H1 (cell line): ENCODE data around the gene TRIM29. TPM values are rescaled to one million over a fixed set of nuclear protein-coding genes. Genes with fewer than 3 reads are reported as not detected.

ENCODE experiments used
- CTCF ChIA-PET: fragments of 300-600 bp; sonication (Branson Sonifier 250); formaldehyde crosslinking; loops from one replicate; lab custom pipeline; 2021; ENCODE audit not compliant: partially characterized antibody; lab: Charles Lee
- POLR2A ChIA-PET: fragments of 300-600 bp; sonication (Branson Sonifier 250); formaldehyde crosslinking; loops from one replicate; lab custom pipeline; 2021; ENCODE audit warnings: inconsistent platforms; ENCODE audit not compliant: partially characterized antibody; lab: Charles Lee
- DNase-seq, 2 experiments: peaks; one replicate each; pipeline versions ENCODE4 v3.0.0 to v3.0.0-alpha.2; 2010 to 2022; ENCODE audit warnings: low spot score in 2 of 2, low read depth in 1 of 2, mixed read lengths in 1 of 2
- FAIRE-seq: peaks from 2 replicates; lab custom pipeline; 2011; peaks lifted over from hg19 to GRCh38; lab: Jason Lieb, UNC
- H2AFZ ChIP-seq: 2 replicates; pipeline ENCODE4 v1.8.1; 2012; ENCODE audit warnings: low read length, inconsistent platforms
- H2AK5ac ChIP-seq: 2 replicates; pipeline ENCODE4 v1.6.1; 2013; ENCODE audit warnings: low read depth, low read length
- H2BK120ac ChIP-seq: replicated peaks from 2 replicates; pipeline ENCODE3; 2013; ENCODE audit warnings: low read depth, low read length, inconsistent platforms
- H2BK12ac ChIP-seq: 2 replicates; pipeline ENCODE4 v1.6.1; 2013; ENCODE audit warnings: low read depth, low read length
- H2BK15ac ChIP-seq: 2 replicates; pipeline ENCODE4 v1.6.1; 2013; ENCODE audit warnings: low read length
- H2BK20ac ChIP-seq: 2 replicates; pipeline ENCODE4 v1.6.1; 2013; ENCODE audit warnings: low read length
- H2BK5ac ChIP-seq: 2 replicates; pipeline ENCODE4 v1.6.1; 2013; ENCODE audit warnings: low read depth, low read length
- H3K14ac ChIP-seq: 2 replicates; pipeline ENCODE4 v1.6.1; 2013; ENCODE audit warnings: inconsistent platforms; ENCODE audit not compliant: insufficient read length
- H3K18ac ChIP-seq: 2 replicates; pipeline ENCODE4 v1.6.1; 2013; ENCODE audit warnings: low read length; ENCODE audit errors: extremely low read depth
- H3K23ac ChIP-seq: 2 replicates; pipeline ENCODE4 v1.6.1; 2013; ENCODE audit warnings: inconsistent platforms; ENCODE audit not compliant: insufficient read length
- H3K23me2 ChIP-seq: 2 replicates; pipeline ENCODE4 v1.6.1; 2013; ENCODE audit warnings: low read depth, low read length
- H3K27ac ChIP-seq: 2 replicates; pipeline ENCODE4 v1.6.1; 2011; ENCODE audit warnings: low read depth, low read length, inconsistent platforms
- H3K27me3 ChIP-seq, 4 experiments: replicated peaks in 1 of 4; 1 replicate in 1 of 4; 2 replicates in 3 of 4; pipeline versions ENCODE4 v1.6.1 to v1.8.1; 2011 to 2013; ENCODE audit warnings: low read length in 3 of 4, mild to moderate bottlenecking in 3 of 4, inconsistent platforms in 2 of 4, mixed read lengths in 2 of 4, moderate library complexity in 1 of 4; ENCODE audit not compliant: control insufficient read depth in 3 of 4, insufficient read depth in 3 of 4; ENCODE audit errors: extremely low read depth in 1 of 4
- H3K36me3 ChIP-seq, 4 experiments: 2 replicates each; pipeline versions ENCODE4 v1.6.1 to v1.8.1; 2011 to 2013; ENCODE audit warnings: mild to moderate bottlenecking in 4 of 4, low read length in 3 of 4, moderate library complexity in 2 of 4, control low read depth in 1 of 4, inconsistent platforms in 1 of 4; ENCODE audit not compliant: insufficient read depth in 4 of 4, control insufficient read depth in 2 of 4
- H3K4ac ChIP-seq: replicated peaks from 2 replicates; pipeline ENCODE3; 2013; ENCODE audit warnings: low read length, low read depth, mixed read lengths, inconsistent platforms; ENCODE audit not compliant: insufficient read length
- H3K4me1 ChIP-seq, 4 experiments: replicated peaks in 1 of 4; 1 replicate in 1 of 4; 2 replicates in 3 of 4; pipeline versions ENCODE4 v1.6.1 to v1.8.1; 2011 to 2013; ENCODE audit warnings: low read length in 3 of 4, inconsistent platforms in 2 of 4, mixed read lengths in 1 of 4; ENCODE audit not compliant: insufficient read depth in 4 of 4, control insufficient read depth in 3 of 4
- H3K4me2 ChIP-seq, 2 experiments: 2 replicates each; pipeline versions ENCODE4 v1.6.1 to v1.8.1; 2011 to 2013; ENCODE audit warnings: low read depth in 2 of 2, low read length in 2 of 2, control low read depth in 1 of 2, inconsistent platforms in 1 of 2, mild to moderate bottlenecking in 1 of 2; ENCODE audit not compliant: insufficient read depth in 1 of 2
- H3K4me3 ChIP-seq, 4 experiments: fragments of 200-600, 300-600 bp in 1 of 4; sonication (generic), shearing (Covaris generic), sonication (Bioruptor Twin) in 1 of 4; 2 replicates each; pipeline versions ENCODE4 v1.5.1 to v1.8.1; 2011 to 2016; ENCODE audit warnings: low read length in 4 of 4, low read depth in 3 of 4, control low read depth in 2 of 4, inconsistent platforms in 2 of 4, mild to moderate bottlenecking in 2 of 4, mixed read lengths in 1 of 4, moderate library complexity in 1 of 4; ENCODE audit not compliant: insufficient read depth in 2 of 4; ENCODE audit errors: extremely low read depth in 1 of 4
- H3K56ac ChIP-seq: replicated peaks from 2 replicates; pipeline ENCODE3; 2013; ENCODE audit warnings: low read depth, mild to moderate bottlenecking, mixed read lengths, low read length, inconsistent platforms; ENCODE audit not compliant: insufficient read length
- H3K79me1 ChIP-seq: 2 replicates; pipeline ENCODE4 v1.6.1; 2013; ENCODE audit warnings: low read depth, low read length, control low read depth
- H3K79me2 ChIP-seq, 2 experiments: 2 replicates each; pipeline versions ENCODE4 v1.6.1 to v1.8.1; 2012 to 2013; ENCODE audit warnings: low read length in 2 of 2, mild to moderate bottlenecking in 2 of 2, inconsistent platforms in 1 of 2; ENCODE audit not compliant: insufficient read depth in 2 of 2, control insufficient read depth in 1 of 2
- H3K9ac ChIP-seq, 4 experiments: replicated peaks in 1 of 4; 1 replicate in 1 of 4; 2 replicates in 3 of 4; pipeline versions ENCODE4 v1.6.1 to v1.8.1; 2011 to 2013; ENCODE audit warnings: low read depth in 3 of 4, low read length in 3 of 4, control low read depth in 2 of 4, mild to moderate bottlenecking in 2 of 4, moderate library complexity in 2 of 4, inconsistent platforms in 1 of 4; ENCODE audit errors: extremely low read depth in 1 of 4
- H3K9me3 ChIP-seq, 2 experiments: 2 replicates each; pipeline versions ENCODE4 v1.6.1 to v1.8.1; 2012 to 2013; ENCODE audit warnings: mild to moderate bottlenecking in 2 of 2, moderate library complexity in 2 of 2, control low read depth in 1 of 2, inconsistent platforms in 1 of 2, low read depth in 1 of 2, low read length in 1 of 2, mixed read lengths in 1 of 2; ENCODE audit not compliant: insufficient read depth in 2 of 2
- H4K20me1 ChIP-seq, 2 experiments: replicated peaks in 1 of 2; 2 replicates each; pipeline versions ENCODE3 to v1.8.1; 2011 to 2013; ENCODE audit warnings: inconsistent platforms in 2 of 2, low read length in 2 of 2, mild to moderate bottlenecking in 1 of 2; ENCODE audit not compliant: insufficient read depth in 2 of 2, control insufficient read depth in 1 of 2
- H4K5ac ChIP-seq: 2 replicates; pipeline ENCODE4 v1.6.1; 2013; ENCODE audit warnings: low read length, low read depth, mixed read lengths, inconsistent platforms; ENCODE audit not compliant: insufficient read length
- H4K8ac ChIP-seq: 2 replicates; pipeline ENCODE4 v1.8.0; 2013; ENCODE audit warnings: mild to moderate bottlenecking, moderate library complexity, low read length, inconsistent platforms; ENCODE audit not compliant: insufficient read depth; ENCODE audit errors: extremely low read depth
- H4K91ac ChIP-seq: replicated peaks from 2 replicates; pipeline ENCODE3; 2013; ENCODE audit warnings: low read length, mixed read lengths, inconsistent platforms; ENCODE audit not compliant: insufficient read length
- FOSL1 ChIP-seq: IDR thresholded peaks from 2 replicates; pipeline ENCODE4 v1.6.1; 2011; ENCODE audit warnings: mild to moderate bottlenecking, low read depth, low read length, moderate library complexity; ENCODE audit not compliant: insufficient read depth
- JUN ChIP-seq: IDR thresholded peaks from 2 replicates; pipeline ENCODE4 v1.6.1; 2011; ENCODE audit warnings: low read depth, mild to moderate bottlenecking, improper control_type of control experiment, low read length
- SP4 ChIP-seq: IDR thresholded peaks from 2 replicates; pipeline ENCODE4 v1.6.1; 2012; ENCODE audit warnings: low read length, inconsistent platforms
- whole genome bisulfite sequencing, 2 experiments: shearing (Covaris generic) in 1 of 2; methylation state at CpG; one replicate each; pipeline versions ENCODE4 v1.1.6 to v1.1.7; 2013 to 2015; ENCODE audit warnings: low lambda C conversion rate in 2 of 2, mixed read lengths in 2 of 2, inconsistent platforms in 1 of 2, low coverage in 1 of 2, missing lambda C conversion rate in 1 of 2; ENCODE audit not compliant: insufficient replicate concordance in 2 of 2, insufficient coverage in 1 of 2, insufficient read length in 1 of 2; ENCODE audit errors: extremely low coverage in 1 of 2, missing lambda C conversion rate in 1 of 2; 5-methylcytosine and 5-hydroxymethylcytosine counted together
- polyA plus RNA-seq, 7 experiments: library from polyadenylated mRNA; depleted of rRNA in 3 of 7; stranded (reverse) in 5 of 7; unstranded in 2 of 7; fragments of >200 nt in 5 of 7; fragments of 200-250 nt in 2 of 7; gene quantifications; 1 replicate in 5 of 7; 2 replicates in 1 of 7; 4 replicates in 1 of 7; pipeline versions ENCODE4 v1.2.1 to v1.2.3, GENCODE V29; 2011 to 2013; ENCODE audit warnings: missing spikeins in 2 of 7, mixed read lengths in 2 of 7
- total RNA-seq: library from RNA; stranded (reverse); fragmentation: NEBNext Ultra II Directional; extraction: Animal tissue kit (Norgen Biotek cat#: 25700); gene quantifications from 2 replicates; pipeline ENCODE4 v1.2.1, GENCODE V29; 2021

TRIM29 gene
- total and polyA plus RNA-seq, 2 of the 8 experiments (the other 6 are each of a cell fraction or from before 2014, with no cell fraction given), result 0.17 to 0.43 TPM

DNA sequence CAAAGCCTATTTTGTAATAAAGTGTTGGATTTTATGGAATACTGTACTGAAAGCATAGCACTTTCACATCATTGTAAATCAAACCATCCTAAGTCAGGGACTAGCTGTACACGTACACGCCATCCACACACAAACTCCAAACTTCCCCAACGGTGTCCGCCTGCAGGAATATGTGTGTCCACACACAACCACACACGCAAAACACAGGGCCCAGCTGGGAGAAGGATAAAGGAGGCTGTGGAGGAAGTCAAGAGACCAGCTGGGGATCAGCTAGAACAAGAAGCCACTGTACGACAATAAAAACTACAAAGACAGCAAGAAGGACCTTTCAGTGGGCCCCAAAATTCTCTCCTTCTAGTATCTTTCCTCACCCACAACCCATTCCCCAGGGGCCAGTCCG is 1.6 kb downstream of the TRIM29 start:
- no peak overlapping the region for H4K91ac ChIP-seq
- H4K5ac ChIP-seq, result no peak overlapping the region
- H3K4me3 ChIP-seq, result no peak overlapping the region
- no peaks in the 10 kb centered on the region for H3K79me2 ChIP-seq
- H3K14ac ChIP-seq, result no peak overlapping the region
- H3K9ac ChIP-seq, result no peak overlapping the region
- H4K20me1 ChIP-seq, result peaks cover 0 to 1% of the 10 kb centered on the region in 2 experiments
- H3K4me1 ChIP-seq, result peaks cover 0 to 4% (median 1%) of the 10 kb centered on the region in 4 experiments; a peak in 1 of 7 replicates
- no peaks in the 10 kb centered on the region for H3K79me1 ChIP-seq
- H3K18ac ChIP-seq, result no peak overlapping the region
- no peak overlapping the region for H2BK15ac ChIP-seq
- no peak overlapping the region for H3K4ac ChIP-seq
- 86% methylated on average over 7 of the region's 7 CpGs; no CpG with 5 or more reads in 1 of the 2 experiments for WGBS, 2 experiments
- H3K4me2 ChIP-seq, result no peak overlapping the region
- DNase-seq, result no peak
- no peak overlapping the region for H3K56ac ChIP-seq
- no peak overlapping the region for H2AFZ ChIP-seq
- CTCF ChIA-PET, result interaction anchor here (0.6 to 3.7 kb wide), 7 partner anchors 10 to 92 kb away, joined by 3 to 16 read pairs (median 5); no protein-coding TSS in a partner anchor
- H4K8ac ChIP-seq, result no peak overlapping the region
- H2BK20ac ChIP-seq, result no peak overlapping the region
- peaks cover 0 to 2% (median 0%) of the 10 kb centered on the region in 4 experiments; a peak in 3 of 7 replicates for H3K27me3 ChIP-seq
- H2BK12ac ChIP-seq, result no peak overlapping the region
- POLR2A ChIA-PET, result no interaction called here
- TF ChIP-seq FOSL1 (no peak), JUN (no peak), SP4 (no peak)
- no peak overlapping the region for H2BK5ac ChIP-seq
- no peak overlapping the region for H3K23ac ChIP-seq
- no peak overlapping the region for H2AK5ac ChIP-seq
- H2BK120ac ChIP-seq, result no peak overlapping the region
- no peaks in the 10 kb centered on the region for H3K9me3 ChIP-seq
- peaks cover 4% of the 10 kb centered on the region; the same call in 1 of the 2 replicates for H3K23me2 ChIP-seq
- H3K27ac ChIP-seq, result no peak overlapping the region
- no peaks in the 10 kb centered on the region for H3K36me3 ChIP-seq
- no peak for FAIRE-seq
